HepG2 (cell line): Measurements from ENCODE around the gene RAPGEFL1. TPM values are rescaled to one million over a fixed set of nuclear protein-coding genes. Genes with fewer than 3 reads are reported as not detected.

Source experiments
- ARNT ChIP-seq: fragments of 450-650 bp; IDR thresholded peaks from 2 replicates; pipeline ENCODE4 v1.6.1; 2017
- CC2D1A ChIP-seq: sonication (generic); formaldehyde crosslinking; IDR thresholded peaks from 2 replicates; pipeline ENCODE4 v1.8.1; 2023; ENCODE audit warnings: mild to moderate bottlenecking, missing genetic modification reagents
- CSRNP1 ChIP-seq: sonication (generic); formaldehyde crosslinking; IDR thresholded peaks from 2 replicates; pipeline ENCODE4 v1.8.1; 2023; ENCODE audit warnings: mild to moderate bottlenecking, missing genetic modification reagents
- GTF2F1 ChIP-seq: fragments of 150-350 bp; IDR thresholded peaks from 2 replicates; pipeline ENCODE4 v1.6.1; 2014; ENCODE audit warnings: low read length
- JUND ChIP-seq: sonication (generic); formaldehyde crosslinking; IDR thresholded peaks from 2 replicates; pipeline ENCODE4 v1.8.0; 2022; ENCODE audit warnings: mild to moderate bottlenecking, missing genetic modification reagents
- MIXL1 ChIP-seq: IDR thresholded peaks from 2 replicates; pipeline ENCODE4 v1.6.1; 2016
- MTF1 ChIP-seq: sonication (generic); formaldehyde crosslinking; IDR thresholded peaks from 2 replicates; pipeline ENCODE4 v1.5.0; 2020; ENCODE audit warnings: missing genetic modification reagents
- RFX3 ChIP-seq: IDR thresholded peaks from 2 replicates; pipeline ENCODE4 v1.6.1; 2016; ENCODE audit warnings: missing biosample characterization, missing genetic modification reagents
- SOX6 ChIP-seq, 2 experiments: fragments of 450-650 bp in 1 of 2; sonication (generic) in 1 of 2; formaldehyde crosslinking in 1 of 2; IDR thresholded peaks; 2 replicates each; pipeline versions ENCODE4 v1.4.0 to v1.6.1; 2017 to 2020; ENCODE audit warnings: antibody characterized with exemption in 1 of 2, mild to moderate bottlenecking in 1 of 2, missing genetic modification reagents in 1 of 2
- ZNF121 ChIP-seq: sonication (generic); formaldehyde crosslinking; IDR thresholded peaks from 2 replicates; pipeline ENCODE4 v1.5.0; 2020; ENCODE audit warnings: mild to moderate bottlenecking, missing genetic modification reagents
- ZNF142 ChIP-seq: sonication (generic); formaldehyde crosslinking; IDR thresholded peaks from 2 replicates; pipeline ENCODE4 v1.4.0; 2020; ENCODE audit warnings: missing genetic modification reagents
- ZNF543 ChIP-seq: sonication (generic); formaldehyde crosslinking; IDR thresholded peaks from 2 replicates; pipeline ENCODE4 v1.4.0; 2020; ENCODE audit warnings: mild to moderate bottlenecking, missing genetic modification reagents
- ZNF678 ChIP-seq: sonication (generic); formaldehyde crosslinking; IDR thresholded peaks from 2 replicates; pipeline ENCODE4 v1.4.0; 2020; ENCODE audit warnings: mild to moderate bottlenecking, missing genetic modification reagents
- ZNF782 ChIP-seq: sonication (generic); formaldehyde crosslinking; IDR thresholded peaks from 2 replicates; pipeline ENCODE4 v1.4.0; 2020; ENCODE audit warnings: missing genetic modification reagents, mild to moderate bottlenecking, borderline replicate concordance
- polyA plus RNA-seq, 8 experiments: library from polyadenylated mRNA; depleted of rRNA in 3 of 8; stranded (reverse) in 7 of 8; unstranded in 1 of 8; fragments of >200 nt; fragmentation: Illumina TruSeq in 4 of 8; extraction: Trizol in 4 of 8; gene quantifications; 2 replicates each; pipeline versions ENCODE4 v1.2.1 to v1.2.3, GENCODE V29; 2011 to 2016; ENCODE audit warnings: low read depth in 4 of 8, missing spikeins in 1 of 8, mixed read lengths in 1 of 8; ENCODE audit not compliant: insufficient read depth in 1 of 8
- total RNA-seq, 5 experiments: library from RNA; depleted of rRNA; stranded (reverse); fragments of >200 nt; fragmentation: Illumina TruSeq; extraction: Trizol; gene quantifications; 2 replicates each; pipeline ENCODE4 v1.2.3, GENCODE V29; 2016; ENCODE audit warnings: low read depth in 1 of 5
- TF ChIP-seq, protein P1 (sequence below): sonication (generic); formaldehyde crosslinking; IDR thresholded peaks from 2 replicates; pipeline ENCODE4 v1.5.1; 2020; ENCODE audit warnings: mild to moderate bottlenecking, missing genetic modification reagents, borderline replicate concordance
- TF ChIP-seq, protein P2 (sequence below): sonication (generic); formaldehyde crosslinking; IDR thresholded peaks from 2 replicates; pipeline ENCODE4 v1.4.0; 2020; ENCODE audit warnings: missing genetic modification reagents, mild to moderate bottlenecking, borderline replicate concordance
- TF ChIP-seq, protein P3 (sequence below): IDR thresholded peaks from 2 replicates; pipeline ENCODE4 v1.6.1; 2016; ENCODE audit warnings: low read depth, borderline replicate concordance
- TF ChIP-seq, protein P4 (sequence below): sonication (generic); formaldehyde crosslinking; IDR thresholded peaks from 2 replicates; pipeline ENCODE4 v1.8.0; 2022; ENCODE audit warnings: mild to moderate bottlenecking, missing genetic modification reagents, moderate library complexity

Gene RAPGEFL1
- total and polyA plus RNA-seq, 2 of the 13 experiments (the other 11 are each of a cell fraction or from before 2014, with no cell fraction given), result 4.5 to 7.8 TPM

- TF ChIP-seq ZNF142 (CRISPR knock-in tag) (no peak), CSRNP1 (CRISPR knock-in tag) (no peak), JUND (no peak), ZNF782 (peak; percentile 94; the same call in 1 of the 2 replicates), MTF1 (CRISPR knock-in tag) (no peak), MIXL1 (CRISPR knock-in tag) (peak; percentile 77), ZNF678 (CRISPR knock-in tag) (0 out of 2 replicates have a peak, but pooled peaks have one; percentile 67), ARNT (no peak), GTF2F1 (no peak), ZNF121 (no peak), CC2D1A (no peak), RFX3 (CRISPR knock-in tag) (peak; percentile 85), ZNF543 (CRISPR knock-in tag) (peak; percentile 81; the same call in 1 of the 2 replicates), SOX6 (IDR thresholded peaks at IDR 0.05) (no peak), SOX6 (CRISPR knock-in tag; IDR thresholded peaks at IDR 0.05) (no peak; the same call in none of the 2 replicates)
- TF ChIP-seq, protein P1, sequence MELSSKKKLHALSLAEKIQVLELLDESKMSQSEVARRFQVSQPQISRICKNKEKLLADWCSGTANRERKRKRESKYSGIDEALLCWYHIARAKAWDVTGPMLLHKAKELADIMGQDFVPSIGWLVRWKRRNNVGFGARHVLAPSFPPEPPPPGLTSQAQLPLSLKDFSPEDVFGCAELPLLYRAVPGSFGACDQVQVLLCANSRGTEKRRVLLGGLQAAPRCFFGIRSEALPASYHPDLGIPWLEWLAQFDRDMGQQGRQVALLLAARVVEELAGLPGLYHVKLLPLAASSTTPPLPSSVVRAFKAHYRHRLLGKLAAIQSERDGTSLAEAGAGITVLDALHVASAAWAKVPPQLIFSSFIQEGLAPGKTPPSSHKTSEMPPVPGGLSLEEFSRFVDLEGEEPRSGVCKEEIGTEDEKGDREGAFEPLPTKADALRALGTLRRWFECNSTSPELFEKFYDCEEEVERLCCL (CRISPR knock-in tag), result no peak
- TF ChIP-seq, protein P2, sequence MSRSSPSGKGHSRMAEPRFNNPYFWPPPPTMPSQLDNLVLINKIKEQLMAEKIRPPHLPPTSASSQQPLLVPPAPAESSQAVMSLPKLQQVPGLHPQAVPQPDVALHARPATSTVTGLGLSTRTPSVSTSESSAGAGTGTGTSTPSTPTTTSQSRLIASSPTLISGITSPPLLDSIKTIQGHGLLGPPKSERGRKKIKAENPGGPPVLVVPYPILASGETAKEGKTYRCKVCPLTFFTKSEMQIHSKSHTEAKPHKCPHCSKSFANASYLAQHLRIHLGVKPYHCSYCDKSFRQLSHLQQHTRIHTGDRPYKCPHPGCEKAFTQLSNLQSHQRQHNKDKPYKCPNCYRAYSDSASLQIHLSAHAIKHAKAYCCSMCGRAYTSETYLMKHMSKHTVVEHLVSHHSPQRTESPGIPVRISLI (CRISPR knock-in tag), result peak; percentile 54; the same call in 1 of the 2 replicates
- TF ChIP-seq, protein P3, sequence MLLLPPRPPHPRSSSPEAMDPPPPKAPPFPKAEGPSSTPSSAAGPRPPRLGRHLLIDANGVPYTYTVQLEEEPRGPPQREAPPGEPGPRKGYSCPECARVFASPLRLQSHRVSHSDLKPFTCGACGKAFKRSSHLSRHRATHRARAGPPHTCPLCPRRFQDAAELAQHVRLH, result peak; percentile 60
- TF ChIP-seq, protein P4, sequence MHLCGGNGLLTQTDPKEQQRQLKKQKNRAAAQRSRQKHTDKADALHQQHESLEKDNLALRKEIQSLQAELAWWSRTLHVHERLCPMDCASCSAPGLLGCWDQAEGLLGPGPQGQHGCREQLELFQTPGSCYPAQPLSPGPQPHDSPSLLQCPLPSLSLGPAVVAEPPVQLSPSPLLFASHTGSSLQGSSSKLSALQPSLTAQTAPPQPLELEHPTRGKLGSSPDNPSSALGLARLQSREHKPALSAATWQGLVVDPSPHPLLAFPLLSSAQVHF (CRISPR knock-in tag), result peak; percentile 65; the same call in 1 of the 2 replicates
Observed at GRCh38 chr17:40218740-40219593, 41.7 kb downstream of the RAPGEFL1 start, which contains the start of gene WIPF2 (continued).
